SK-MEL-5 (cell line): ENCODE measurements around the gene FRMD1. TPM values are rescaled to one million over a fixed set of nuclear protein-coding genes. Genes with fewer than 3 reads are reported as not detected.

Source experiments
- DNase-seq: peaks from one replicate; pipeline ENCODE4 v3.0.0-alpha.2; 2016; ENCODE audit warnings: low read depth, low spot score
- in situ Hi-C: cut with HindIII; loops from 2 replicates; pipeline ENCODE4 v1.10.0; 2016; ENCODE audit warnings: low sequenced_read_pairs, high pct_unique_total_duplicates, low pct_unique_long_range_greater_than_20kb
- total RNA-seq: library from RNA; depleted of rRNA; stranded (reverse); fragments of >200 nt; shearing (Covaris generic); gene quantifications from 2 replicates; pipeline ENCODE4 v1.2.3, GENCODE V29; 2014

FRMD1 gene
- total RNA-seq, 1 experiment from 2014 or later = not detected

GRCh38 chr6:168052291-168052891 lies 26.6 kb downstream of the FRMD1 start:
- in situ Hi-C loops = no loop called here
- DNase-seq = no peak

- no peak for DNase-seq
- in situ Hi-C loops = no loop called here
These were observed 27.4 kb downstream of the FRMD1 start for GRCh38 chr6:168051648-168052047.

DNA sequence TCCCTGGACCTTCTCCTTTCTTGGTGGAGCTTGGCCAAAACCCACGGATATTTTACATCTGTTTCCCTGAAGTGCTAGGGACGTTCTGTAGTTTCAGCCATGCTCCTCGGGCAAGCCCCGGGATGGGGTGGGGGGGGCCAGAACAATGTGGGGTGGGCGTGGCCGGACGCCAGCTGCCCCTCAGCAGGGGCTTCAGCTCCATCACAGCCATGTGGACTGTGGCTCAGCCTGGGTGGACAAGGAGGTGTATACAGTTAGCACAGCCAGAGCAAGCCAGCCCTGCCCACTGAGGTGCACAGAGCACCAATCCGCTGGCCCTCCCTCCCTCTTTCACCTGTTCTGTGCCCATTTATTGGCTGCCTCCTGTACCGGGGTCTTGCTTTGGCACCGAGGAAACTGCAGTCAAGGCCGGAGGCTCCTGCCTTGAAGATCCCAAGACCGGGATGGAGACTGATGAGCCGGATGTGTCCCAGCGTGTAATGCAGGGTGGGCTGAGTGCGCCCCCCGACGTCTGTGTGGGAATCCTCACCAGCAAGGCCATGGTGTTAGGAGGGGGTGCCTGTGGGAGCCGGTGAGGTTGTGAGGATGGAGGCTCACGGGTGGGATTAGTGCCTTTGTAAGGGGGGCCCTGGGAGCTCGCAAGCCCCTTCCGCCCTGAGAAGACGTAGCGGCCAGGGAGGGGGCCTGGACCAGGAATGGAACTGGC lies 28.0 kb downstream of the FRMD1 start:
- peak; percentile 19 for DNase-seq
- in situ Hi-C loops = no loop called here

DNA sequence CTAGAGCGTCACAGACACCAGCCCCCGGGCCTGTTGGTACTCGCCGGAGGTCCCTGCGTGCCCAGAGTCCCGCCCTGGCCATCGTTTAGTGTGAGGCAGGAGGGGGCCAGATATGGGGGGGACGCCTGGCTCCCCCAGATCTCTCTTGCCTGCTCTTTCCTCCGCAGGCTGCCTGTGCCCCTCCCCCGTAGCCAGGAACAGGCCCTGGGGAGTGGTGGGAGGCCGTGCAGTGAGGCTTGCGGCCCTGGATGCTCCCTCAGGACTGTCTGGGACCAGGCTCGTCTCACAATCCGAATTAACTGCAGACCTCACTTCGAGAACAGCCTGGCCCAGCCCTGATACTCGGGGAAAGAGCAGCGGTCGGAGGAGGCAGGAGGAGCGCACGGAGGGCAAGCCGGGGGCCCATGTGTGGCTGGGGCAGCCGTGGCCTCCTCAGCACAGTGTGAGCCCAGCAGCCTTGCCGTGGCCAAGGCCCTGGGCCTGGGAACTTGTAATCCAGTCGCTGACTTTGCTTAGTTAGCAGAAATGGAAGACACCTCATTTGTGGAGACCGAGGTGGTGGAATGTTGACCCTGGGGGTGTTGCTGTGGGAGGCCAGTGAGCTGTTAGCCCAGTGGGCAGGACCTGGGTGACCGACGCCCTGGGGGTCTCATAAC lies 28.7 kb downstream of the FRMD1 start:
- in situ Hi-C loops = no loop called here
- DNase-seq = no peak

DNA sequence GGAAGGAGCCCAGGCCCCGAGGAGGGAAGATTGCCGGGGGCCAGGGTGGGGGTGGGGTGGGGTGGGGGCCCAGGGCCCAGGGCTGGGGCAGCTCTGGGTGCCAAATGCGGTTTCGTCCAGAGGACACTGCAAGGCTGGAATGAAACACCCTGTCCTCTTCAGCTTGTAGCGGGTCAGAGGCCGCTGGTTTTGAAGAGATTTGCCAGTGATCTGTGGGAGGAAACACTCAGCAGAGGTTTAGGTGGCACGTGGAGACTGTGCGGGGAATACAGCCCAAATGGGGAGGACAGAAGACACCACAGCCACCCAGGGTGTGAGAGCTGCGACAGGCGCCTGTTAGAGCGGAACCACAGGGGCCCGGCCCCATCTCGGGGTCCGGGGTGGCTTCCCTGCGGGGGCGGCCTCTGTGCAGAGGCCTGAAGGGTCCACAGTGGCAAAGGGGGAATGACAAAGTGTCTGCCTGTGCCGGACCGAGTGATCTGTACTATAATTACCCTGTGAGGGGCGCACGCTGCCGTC lies 29.2 kb downstream of the FRMD1 start:
- in situ Hi-C loops = no loop called here

DNA sequence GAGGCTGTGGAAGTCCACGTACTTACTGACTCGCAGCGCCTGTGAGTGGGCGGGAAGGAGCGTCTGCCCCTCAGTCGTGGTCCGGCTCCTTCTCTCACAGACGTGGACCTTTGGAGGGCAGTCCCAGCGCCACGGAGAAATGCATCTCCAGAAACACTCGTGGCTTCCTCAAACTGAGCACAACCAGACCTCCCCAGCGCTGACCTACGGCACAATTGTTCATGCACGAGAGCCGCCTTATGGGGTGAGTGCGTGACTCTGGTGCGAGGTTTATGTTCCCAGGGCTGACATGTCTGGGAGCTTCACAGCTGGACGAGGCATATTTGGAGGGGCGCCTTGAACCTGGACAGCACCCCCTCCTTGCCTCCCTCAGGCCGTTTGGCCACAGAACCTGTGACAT lies 29.7 kb downstream of the FRMD1 start:
- in situ Hi-C loops = no loop called here
- no peak for DNase-seq

More for the DNA sequence above, 29.2 kb downstream of the FRMD1 start:
- DNase-seq = no peak

DNA sequence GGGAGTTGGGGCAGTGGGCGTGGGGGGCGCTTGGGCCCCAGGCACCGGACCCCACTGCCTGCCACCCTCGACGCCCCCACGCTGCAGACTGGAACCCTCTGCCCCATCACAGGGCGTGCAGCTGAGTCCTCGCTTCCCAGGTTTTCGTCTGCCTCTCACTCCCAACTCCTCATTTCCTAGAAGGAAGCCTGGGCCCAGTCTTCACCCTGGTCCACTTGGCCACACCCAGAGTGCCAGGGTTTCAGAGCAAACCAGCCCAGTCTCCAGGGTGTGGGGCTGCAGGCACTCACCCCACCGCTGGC lies 30.3 kb downstream of the FRMD1 start:
- in situ Hi-C loops = no loop called here
- no peak for DNase-seq

GRCh38 chr6:168047841-168048723 lies 30.9 kb downstream of the FRMD1 start:
- in situ Hi-C loops = no loop called here
- DNase-seq = no peak

- in situ Hi-C loops = no loop called here
- no peak for DNase-seq
These were observed 32.3 kb downstream of the FRMD1 start for GRCh38 chr6:168046696-168047095.

GRCh38 chr6:168045706-168046620 lies 33.0 kb downstream of the FRMD1 start:
- in situ Hi-C loops = no loop called here
- no peak for DNase-seq

DNA sequence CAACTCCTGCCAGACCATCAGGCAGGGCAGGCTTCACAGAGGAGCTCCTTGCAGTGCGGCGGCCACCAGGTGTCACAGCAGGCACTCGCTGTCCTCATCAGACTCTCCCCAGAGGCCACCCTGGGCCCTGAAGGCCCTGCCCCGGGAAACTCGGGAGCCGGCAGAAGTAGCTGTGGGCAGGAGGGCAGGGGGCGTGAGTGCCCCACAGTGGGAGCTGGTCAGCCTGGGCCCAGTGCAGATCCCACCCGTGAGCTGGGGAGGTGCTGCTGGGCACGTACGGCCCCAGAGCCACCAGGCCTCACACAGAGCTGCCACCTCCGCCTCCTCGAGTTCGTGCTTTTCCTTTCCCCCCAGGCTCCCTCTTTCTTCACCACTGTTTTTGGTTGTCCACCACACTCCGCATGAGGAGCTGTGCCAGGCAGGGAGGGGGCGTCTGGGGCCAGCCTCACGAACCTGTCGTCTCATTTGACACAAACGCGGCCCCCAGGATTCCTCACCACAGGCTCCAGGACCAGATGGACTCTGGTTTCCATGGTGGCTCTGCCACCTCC lies 33.8 kb downstream of the FRMD1 start:
- DNase-seq = no peak
- in situ Hi-C loops = no loop called here

DNA sequence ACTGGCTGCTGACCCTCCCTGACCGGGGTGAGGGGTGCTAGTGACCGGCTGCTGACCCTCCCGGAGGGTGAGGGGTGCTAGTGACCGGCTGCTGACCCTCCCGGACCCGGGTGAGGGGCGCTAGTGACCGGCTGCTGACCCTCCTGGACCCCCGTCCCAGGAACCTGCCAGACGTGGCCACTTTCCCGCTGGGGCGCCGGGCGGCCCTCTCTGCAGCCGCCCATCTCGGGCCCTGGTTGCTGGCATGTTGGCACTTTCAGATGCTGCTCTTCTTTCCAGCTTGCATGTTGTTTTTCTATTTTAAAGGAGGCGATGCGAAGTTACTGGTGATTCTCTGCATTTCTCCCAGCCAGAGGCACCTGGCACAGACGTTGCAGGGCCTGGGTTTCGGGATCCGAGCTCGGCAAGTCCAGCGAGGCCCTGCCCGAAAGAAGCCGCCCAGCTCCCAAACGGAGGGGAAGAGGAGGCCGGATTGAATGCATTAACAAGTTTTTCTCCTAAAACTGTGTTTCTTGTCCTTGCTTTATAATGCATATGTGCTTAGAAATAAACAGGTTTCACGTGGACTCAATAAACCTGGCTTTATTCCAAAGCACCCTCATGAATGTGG lies 34.4 kb downstream of the FRMD1 start:
- in situ Hi-C loops = no loop called here
- no peak for DNase-seq

- in situ Hi-C loops = no loop called here
- DNase-seq = no peak
These were observed 35.1 kb downstream of the FRMD1 start for GRCh38 chr6:168043848-168044415.

- no peak for DNase-seq
- in situ Hi-C loops = no loop called here
These were observed 35.7 kb downstream of the FRMD1 start for GRCh38 chr6:168043193-168043847.

- no peak for DNase-seq
- in situ Hi-C loops = no loop called here
These were observed 36.4 kb downstream of the FRMD1 start for GRCh38 chr6:168042426-168043192.
